Measurements from ENCODE around the gene NR1I3.
"Not testable (repeated sequence)": the region's sequence is repeated elsewhere in the genome, so short reads cannot be mapped to it uniquely, and the experiment has no call there.

Gene NR1I3

GRCh38 chr1:161250829-161251228, 12.8 kb upstream of the NR1I3 start:
- Histone ChIP-seq H3K27ac (ENCODE audit: poor library complexity, severe bottlenecking) (no peak overlapping the region), H3K4me1 (ENCODE audit: insufficient read depth, poor library complexity, severe bottlenecking) (no peaks in the 10 kb centered on the region), H3K9me3 (ENCODE audit: severe bottlenecking) (no peaks in the 10 kb centered on the region), H3K36me3 (ENCODE audit: low read depth) (no peaks in the 10 kb centered on the region), H3K27me3 (ENCODE audit: insufficient read depth, poor library complexity, severe bottlenecking) (no peaks in the 10 kb centered on the region), H3K4me3 (ENCODE audit: severe bottlenecking) (no peak overlapping the region)
- no peak for TF ChIP-seq CTCF (IDR thresholded peaks at IDR 0.05; ENCODE audit: poor library complexity, severe bottlenecking)
- ATAC-seq (ENCODE audit: low read depth) = no peak
- no peak for DNase-seq (ENCODE audit: low spot score)

GRCh38 chr1:161250100-161250499, 12.1 kb upstream of the NR1I3 start:
- ATAC-seq (ENCODE audit: low read depth); H3K9me3 ChIP-seq (ENCODE audit: severe bottlenecking); H3K36me3 ChIP-seq (ENCODE audit: low read depth); H3K27ac ChIP-seq (ENCODE audit: poor library complexity, severe bottlenecking); H3K4me1 ChIP-seq (ENCODE audit: insufficient read depth, poor library complexity, severe bottlenecking); H3K27me3 ChIP-seq (ENCODE audit: insufficient read depth, poor library complexity, severe bottlenecking); DNase-seq (ENCODE audit: low spot score); H3K4me3 ChIP-seq (ENCODE audit: severe bottlenecking): not testable (repeated sequence)

- Histone ChIP-seq H3K9me3 (ENCODE audit: severe bottlenecking) (no peaks in the 10 kb centered on the region), H3K36me3 (ENCODE audit: low read depth) (no peaks in the 10 kb centered on the region), H3K27me3 (ENCODE audit: insufficient read depth, poor library complexity, severe bottlenecking) (no peaks in the 10 kb centered on the region), H3K27ac (ENCODE audit: poor library complexity, severe bottlenecking) (no peak overlapping the region), H3K4me3 (ENCODE audit: severe bottlenecking) (no peak overlapping the region), H3K4me1 (ENCODE audit: insufficient read depth, poor library complexity, severe bottlenecking) (no peaks in the 10 kb centered on the region)
- DNase-seq (ENCODE audit: low spot score) = no peak
- no peak for TF ChIP-seq CTCF (IDR thresholded peaks at IDR 0.05; ENCODE audit: poor library complexity, severe bottlenecking)
- ATAC-seq (ENCODE audit: low read depth) = peak; percentile 46; the same call in 2 of the 3 replicates
Observed at GRCh38 chr1:161244888-161245287, 6.9 kb upstream of the NR1I3 start.

- H3K4me3 ChIP-seq (ENCODE audit: severe bottlenecking) = no peak overlapping the region
- H3K27me3 ChIP-seq (ENCODE audit: insufficient read depth, poor library complexity, severe bottlenecking) = no peaks in the 10 kb centered on the region
- no peaks in the 10 kb centered on the region for H3K36me3 ChIP-seq (ENCODE audit: low read depth)
- H3K9me3 ChIP-seq (ENCODE audit: severe bottlenecking) = no peaks in the 10 kb centered on the region
- H3K4me1 ChIP-seq (ENCODE audit: insufficient read depth, poor library complexity, severe bottlenecking) = no peaks in the 10 kb centered on the region
- no peak for ATAC-seq (ENCODE audit: low read depth)
- TF ChIP-seq CTCF (IDR thresholded peaks at IDR 0.05; ENCODE audit: poor library complexity, severe bottlenecking) = no peak
- no peak overlapping the region for H3K27ac ChIP-seq (ENCODE audit: poor library complexity, severe bottlenecking)
- no peak for DNase-seq (ENCODE audit: low spot score)
Observed at GRCh38 chr1:161242313-161242712, 4.3 kb upstream of the NR1I3 start.

GRCh38 chr1:161241682-161242081, 3.7 kb upstream of the NR1I3 start:
- DNase-seq (ENCODE audit: low spot score) = no peak
- no peak for TF ChIP-seq CTCF (IDR thresholded peaks at IDR 0.05; ENCODE audit: poor library complexity, severe bottlenecking)
- Histone ChIP-seq H3K27me3 (ENCODE audit: insufficient read depth, poor library complexity, severe bottlenecking) (no peaks in the 10 kb centered on the region), H3K4me3 (ENCODE audit: severe bottlenecking) (no peak overlapping the region), H3K36me3 (ENCODE audit: low read depth) (no peaks in the 10 kb centered on the region), H3K9me3 (ENCODE audit: severe bottlenecking) (no peaks in the 10 kb centered on the region), H3K27ac (ENCODE audit: poor library complexity, severe bottlenecking) (no peak overlapping the region), H3K4me1 (ENCODE audit: insufficient read depth, poor library complexity, severe bottlenecking) (no peaks in the 10 kb centered on the region)
- no peak for ATAC-seq (ENCODE audit: low read depth)

Data from RWPE2 (cell line).